OCI-LY1 (cell line): Measurements from ENCODE around the gene USO1.

Experiments
- CTCF ChIP-seq: fragments of 200-600 bp; sonication (generic), shearing (Covaris generic); IDR thresholded peaks from 2 replicates; pipeline ENCODE4 v1.5.1; 2017; ENCODE audit warnings: mild to moderate bottlenecking, antibody characterized with exemption, low read length, moderate library complexity, mixed read lengths
- EZH2 ChIP-seq: fragments of 200-600 bp; sonication (generic), shearing (Covaris generic); IDR thresholded peaks from 2 replicates; pipeline ENCODE4 v1.8.0; 2017; ENCODE audit warnings: borderline replicate concordance, mixed run types, mild to moderate bottlenecking, antibody characterized with exemption, low read length, moderate library complexity, mixed read lengths

DNA sequence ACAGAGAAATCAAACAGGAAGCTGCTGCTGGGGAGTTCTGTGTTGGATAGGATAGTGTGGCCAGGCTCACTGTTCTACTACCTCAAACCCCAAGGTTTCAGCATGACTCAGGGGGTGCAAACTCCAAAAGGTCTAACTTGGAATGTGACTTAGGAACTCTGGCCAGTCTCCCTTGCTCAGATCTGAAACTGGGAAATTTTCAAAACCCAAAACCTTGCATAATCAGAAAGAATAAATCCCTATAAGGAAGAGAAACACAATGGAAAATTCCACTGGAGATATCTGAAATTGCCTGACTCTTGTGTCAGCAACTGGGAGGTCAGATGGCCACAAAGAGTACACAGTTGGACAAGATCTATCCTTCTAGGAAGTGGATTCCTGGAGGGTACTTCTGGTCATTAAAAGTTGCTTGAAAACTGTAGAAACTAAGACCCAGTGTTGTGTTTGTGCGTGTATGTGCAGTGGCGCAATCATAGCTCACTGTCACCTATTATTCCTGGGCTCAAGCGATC is 119.8 kb downstream of the USO1 start:
- TF ChIP-seq CTCF (no peak), EZH2 (no peak)
